GM12878 (cell line): ENCODE data around the gene RIN1. TPM values are rescaled to one million over a fixed set of nuclear protein-coding genes. Genes with fewer than 3 reads are reported as not detected.

Source experiments
- ATF7 ChIP-seq: fragments of 450-650 bp; IDR thresholded peaks from 2 replicates; pipeline ENCODE4 v1.6.1; 2016; ENCODE audit warnings: low read depth, mild to moderate bottlenecking
- CHD4 ChIP-seq: fragments of 200-600 bp; sonication (generic); IDR thresholded peaks from 2 replicates; pipeline ENCODE4 v1.6.1; 2016; ENCODE audit warnings: mild to moderate bottlenecking
- CREM ChIP-seq: IDR thresholded peaks from 2 replicates; pipeline ENCODE4 v1.6.1; 2014; ENCODE audit warnings: antibody characterized with exemption, low read depth
- ETV6 ChIP-seq, 2 experiments: fragments of 450-650 bp in 1 of 2; IDR thresholded peaks in 1 of 2; conservative IDR thresholded peaks in 1 of 2; 2 replicates each; pipeline ENCODE4 v1.6.1; 2014; ENCODE audit warnings: antibody characterized with exemption in 1 of 2, borderline replicate concordance in 1 of 2, low read depth in 1 of 2, mild to moderate bottlenecking in 1 of 2, moderate library complexity in 1 of 2
- RELA ChIP-seq: fragments of 450-650 bp; IDR thresholded peaks from 2 replicates; pipeline ENCODE4 v1.8.0; 2014; ENCODE audit warnings: borderline replicate concordance; ENCODE audit not compliant: partially characterized antibody
- SREBF2 ChIP-seq: IDR thresholded peaks from 2 replicates; pipeline ENCODE4 v1.6.1; 2012; ENCODE audit warnings: mild to moderate bottlenecking, low read length
- polyA plus RNA-seq, 11 experiments: library from polyadenylated mRNA; depleted of rRNA in 4 of 11; unstranded in 6 of 11; stranded (reverse) in 5 of 11; fragments of >200 nt; fragmentation: Nextera tagmentation in 4 of 11; fragmentation: Illumina TruSeq in 1 of 11; extraction: Ambion mirVana in 4 of 11; extraction: Trizol in 1 of 11; gene quantifications; 1 replicate in 1 of 11; 2 replicates in 10 of 11; pipeline versions ENCODE4 v1.2.1 to v1.2.3, GENCODE V29; 2011 to 2016; ENCODE audit warnings: inconsistent platforms in 2 of 11, missing spikeins in 2 of 11, low read depth in 1 of 11
- total RNA-seq, 4 experiments: library from RNA; depleted of rRNA in 3 of 4; stranded (reverse); fragments of >200 nt in 3 of 4; fragmentation: Illumina TruSeq in 1 of 4; extraction: Trizol in 1 of 4; gene quantifications; 2 replicates each; pipeline versions ENCODE4 v1.2.1 to v1.2.3, GENCODE V29; 2013 to 2021
- TF ChIP-seq, protein P1 (sequence below): IDR thresholded peaks from 2 replicates; pipeline ENCODE4 v1.6.1; 2012; ENCODE audit warnings: improper control_type of control experiment, low read depth, low read length; ENCODE audit not compliant: insufficient replicate concordance
- TF ChIP-seq, protein P2 (sequence below): fragments of 450-650 bp; IDR thresholded peaks from 2 replicates; pipeline ENCODE4 v1.6.1; 2017; ENCODE audit warnings: low read depth, mild to moderate bottlenecking, moderate library complexity

Gene RIN1
- total and polyA plus RNA-seq, 10 of the 15 experiments (the other 5 are each of a cell fraction or from before 2014, with no cell fraction given), result 0.04 to 0.69 (median 0.22) TPM; not detected in 1

- TF ChIP-seq, protein P1, sequence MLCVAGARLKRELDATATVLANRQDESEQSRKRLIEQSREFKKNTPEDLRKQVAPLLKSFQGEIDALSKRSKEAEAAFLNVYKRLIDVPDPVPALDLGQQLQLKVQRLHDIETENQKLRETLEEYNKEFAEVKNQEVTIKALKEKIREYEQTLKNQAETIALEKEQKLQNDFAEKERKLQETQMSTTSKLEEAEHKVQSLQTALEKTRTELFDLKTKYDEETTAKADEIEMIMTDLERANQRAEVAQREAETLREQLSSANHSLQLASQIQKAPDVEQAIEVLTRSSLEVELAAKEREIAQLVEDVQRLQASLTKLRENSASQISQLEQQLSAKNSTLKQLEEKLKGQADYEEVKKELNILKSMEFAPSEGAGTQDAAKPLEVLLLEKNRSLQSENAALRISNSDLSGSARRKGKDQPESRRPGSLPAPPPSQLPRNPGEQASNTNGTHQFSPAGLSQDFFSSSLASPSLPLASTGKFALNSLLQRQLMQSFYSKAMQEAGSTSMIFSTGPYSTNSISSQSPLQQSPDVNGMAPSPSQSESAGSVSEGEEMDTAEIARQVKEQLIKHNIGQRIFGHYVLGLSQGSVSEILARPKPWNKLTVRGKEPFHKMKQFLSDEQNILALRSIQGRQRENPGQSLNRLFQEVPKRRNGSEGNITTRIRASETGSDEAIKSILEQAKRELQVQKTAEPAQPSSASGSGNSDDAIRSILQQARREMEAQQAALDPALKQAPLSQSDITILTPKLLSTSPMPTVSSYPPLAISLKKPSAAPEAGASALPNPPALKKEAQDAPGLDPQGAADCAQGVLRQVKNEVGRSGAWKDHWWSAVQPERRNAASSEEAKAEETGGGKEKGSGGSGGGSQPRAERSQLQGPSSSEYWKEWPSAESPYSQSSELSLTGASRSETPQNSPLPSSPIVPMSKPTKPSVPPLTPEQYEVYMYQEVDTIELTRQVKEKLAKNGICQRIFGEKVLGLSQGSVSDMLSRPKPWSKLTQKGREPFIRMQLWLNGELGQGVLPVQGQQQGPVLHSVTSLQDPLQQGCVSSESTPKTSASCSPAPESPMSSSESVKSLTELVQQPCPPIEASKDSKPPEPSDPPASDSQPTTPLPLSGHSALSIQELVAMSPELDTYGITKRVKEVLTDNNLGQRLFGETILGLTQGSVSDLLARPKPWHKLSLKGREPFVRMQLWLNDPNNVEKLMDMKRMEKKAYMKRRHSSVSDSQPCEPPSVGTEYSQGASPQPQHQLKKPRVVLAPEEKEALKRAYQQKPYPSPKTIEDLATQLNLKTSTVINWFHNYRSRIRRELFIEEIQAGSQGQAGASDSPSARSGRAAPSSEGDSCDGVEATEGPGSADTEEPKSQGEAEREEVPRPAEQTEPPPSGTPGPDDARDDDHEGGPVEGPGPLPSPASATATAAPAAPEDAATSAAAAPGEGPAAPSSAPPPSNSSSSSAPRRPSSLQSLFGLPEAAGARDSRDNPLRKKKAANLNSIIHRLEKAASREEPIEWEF, result no peak
- TF ChIP-seq ETV6 (conservative IDR thresholded peaks at IDR 0.05 in 1 of 2, IDR thresholded peaks at IDR 0.05 in 1 of 2; ENCODE audit: borderline replicate concordance in 1 of 2, low read depth in 1 of 2), result no peak
- no peak for TF ChIP-seq CREM
- TF ChIP-seq, protein P2, sequence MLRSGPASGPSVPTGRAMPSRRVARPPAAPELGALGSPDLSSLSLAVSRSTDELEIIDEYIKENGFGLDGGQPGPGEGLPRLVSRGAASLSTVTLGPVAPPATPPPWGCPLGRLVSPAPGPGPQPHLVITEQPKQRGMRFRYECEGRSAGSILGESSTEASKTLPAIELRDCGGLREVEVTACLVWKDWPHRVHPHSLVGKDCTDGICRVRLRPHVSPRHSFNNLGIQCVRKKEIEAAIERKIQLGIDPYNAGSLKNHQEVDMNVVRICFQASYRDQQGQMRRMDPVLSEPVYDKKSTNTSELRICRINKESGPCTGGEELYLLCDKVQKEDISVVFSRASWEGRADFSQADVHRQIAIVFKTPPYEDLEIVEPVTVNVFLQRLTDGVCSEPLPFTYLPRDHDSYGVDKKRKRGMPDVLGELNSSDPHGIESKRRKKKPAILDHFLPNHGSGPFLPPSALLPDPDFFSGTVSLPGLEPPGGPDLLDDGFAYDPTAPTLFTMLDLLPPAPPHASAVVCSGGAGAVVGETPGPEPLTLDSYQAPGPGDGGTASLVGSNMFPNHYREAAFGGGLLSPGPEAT, result no peak
- TF ChIP-seq RELA, result no peak
- no peak for TF ChIP-seq ATF7
- TF ChIP-seq CHD4, result no peak
- no peak for TF ChIP-seq SREBF2
These were observed 26.8 kb downstream of the RIN1 start (continued) for GRCh38 chr11:66309475-66309874.
